Transverse colon (tissue), 4 donors: Measurements from ENCODE around the gene AHNAK.

Experiments used
- EP300 ChIP-seq: sonication (generic); formaldehyde crosslinking; IDR thresholded peaks from one replicate; pipeline ENCODE4 v1.6.1; 2017; ENCODE audit warnings: antibody characterized with exemption, low read depth
- POLR2A ChIP-seq: fragments of 450-650 bp; IDR thresholded peaks from one replicate; pipeline ENCODE4 v1.6.1; 2016; ENCODE audit warnings: antibody characterized with exemption, mild to moderate bottlenecking, moderate library complexity
- POLR2AphosphoS5 ChIP-seq, 3 donors: sonication (generic); formaldehyde crosslinking; IDR thresholded peaks; one replicate each; pipeline ENCODE4 v1.6.1; 2016; ENCODE audit warnings: antibody characterized with exemption in 3 of 3
- TF ChIP-seq, protein P1 (sequence below), 5 experiments: fragments of 200-600 bp in 3 of 5; fragments of 450-650 bp in 2 of 5; sonication (generic) in 3 of 5; IDR thresholded peaks; 1 replicate in 2 of 5; 2 replicates in 3 of 5; pipeline ENCODE4 v1.5.1; 2016 to 2017; ENCODE audit warnings: antibody characterized with exemption in 5 of 5, inconsistent platforms in 3 of 5, mild to moderate bottlenecking in 2 of 5, moderate library complexity in 1 of 5

DNA sequence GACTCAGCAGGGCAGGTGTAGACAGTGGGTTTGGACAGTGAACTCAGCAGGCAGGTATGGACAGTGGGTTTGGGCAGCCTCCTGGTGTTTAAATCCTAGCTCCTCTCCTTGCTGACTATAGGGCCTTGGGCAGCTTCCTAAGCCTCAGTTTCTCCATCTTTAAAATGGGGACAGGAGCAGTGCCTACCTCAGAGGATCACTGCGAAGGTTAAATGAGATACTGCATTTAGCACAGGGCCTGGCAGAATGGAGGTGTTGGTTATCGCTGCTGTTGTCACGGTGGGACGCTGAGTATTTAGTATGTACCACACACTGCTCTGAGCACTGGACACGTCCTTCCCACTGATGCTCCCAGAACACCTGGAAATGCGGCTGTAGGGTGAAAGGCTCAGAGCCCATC, 142.2 kb downstream of the AHNAK start:
- TF ChIP-seq, protein P1, sequence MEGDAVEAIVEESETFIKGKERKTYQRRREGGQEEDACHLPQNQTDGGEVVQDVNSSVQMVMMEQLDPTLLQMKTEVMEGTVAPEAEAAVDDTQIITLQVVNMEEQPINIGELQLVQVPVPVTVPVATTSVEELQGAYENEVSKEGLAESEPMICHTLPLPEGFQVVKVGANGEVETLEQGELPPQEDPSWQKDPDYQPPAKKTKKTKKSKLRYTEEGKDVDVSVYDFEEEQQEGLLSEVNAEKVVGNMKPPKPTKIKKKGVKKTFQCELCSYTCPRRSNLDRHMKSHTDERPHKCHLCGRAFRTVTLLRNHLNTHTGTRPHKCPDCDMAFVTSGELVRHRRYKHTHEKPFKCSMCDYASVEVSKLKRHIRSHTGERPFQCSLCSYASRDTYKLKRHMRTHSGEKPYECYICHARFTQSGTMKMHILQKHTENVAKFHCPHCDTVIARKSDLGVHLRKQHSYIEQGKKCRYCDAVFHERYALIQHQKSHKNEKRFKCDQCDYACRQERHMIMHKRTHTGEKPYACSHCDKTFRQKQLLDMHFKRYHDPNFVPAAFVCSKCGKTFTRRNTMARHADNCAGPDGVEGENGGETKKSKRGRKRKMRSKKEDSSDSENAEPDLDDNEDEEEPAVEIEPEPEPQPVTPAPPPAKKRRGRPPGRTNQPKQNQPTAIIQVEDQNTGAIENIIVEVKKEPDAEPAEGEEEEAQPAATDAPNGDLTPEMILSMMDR (IDR thresholded peaks at IDR 0.05) = no peak
- no peak for TF ChIP-seq POLR2A
- no peak for TF ChIP-seq POLR2AphosphoS5 (IDR thresholded peaks at IDR 0.05)
- no peak for TF ChIP-seq EP300
